GM18502 (cell line): ENCODE data around the gene PRKCE.
"Not testable (repeated sequence)": the region's sequence is repeated elsewhere in the genome, so short reads cannot be mapped to it uniquely, and the experiment has no call there.

Source experiments
- ATAC-seq: cut with Tn5 transposase; IDR thresholded peaks from one replicate; pipeline ENCODE4 v1.9.1; 2021; ENCODE audit warnings: mild to moderate bottlenecking; ENCODE audit not compliant: unreplicated experiment, poor library complexity

Gene PRKCE

DNA sequence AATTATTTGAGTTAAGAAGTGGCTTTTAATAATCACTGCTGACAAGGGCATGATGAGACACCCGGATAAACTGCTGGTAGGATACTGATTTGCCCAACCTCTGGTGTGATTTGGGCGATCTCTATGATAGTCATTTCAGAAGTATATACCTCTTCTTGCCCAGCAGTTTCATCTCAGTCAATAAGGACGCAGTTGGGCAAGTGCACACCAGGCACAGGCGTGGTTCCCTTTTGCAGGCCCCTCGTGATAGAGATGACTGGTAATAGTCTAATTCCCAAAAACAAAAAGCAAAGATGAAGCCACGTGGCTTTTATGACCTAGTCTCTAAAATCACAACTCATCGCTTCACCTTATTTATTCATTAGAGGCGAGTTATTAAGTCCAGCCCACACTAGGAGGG is 246.4 kb downstream of the PRKCE start:
- no peak for ATAC-seq

DNA sequence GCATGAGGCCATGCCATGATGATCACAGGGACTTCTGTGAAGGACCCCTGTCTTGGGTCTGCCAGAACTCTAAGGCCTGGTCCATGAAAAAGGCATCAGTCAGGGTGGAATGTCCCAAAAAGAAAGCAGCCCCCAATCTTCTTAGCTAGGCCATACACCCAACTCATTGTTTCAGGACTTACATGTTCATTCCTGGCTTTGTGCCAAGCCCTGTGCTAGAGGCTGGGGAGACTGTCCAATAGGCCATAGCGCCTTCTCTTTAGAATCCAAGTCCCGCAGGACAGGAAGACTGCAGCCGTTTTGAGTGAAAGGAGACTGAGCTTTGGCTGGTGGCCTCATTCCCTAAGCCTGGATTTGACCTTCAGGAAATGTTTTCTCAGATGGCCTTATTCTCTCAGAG is 247.3 kb downstream of the PRKCE start:
- no peak for ATAC-seq

DNA sequence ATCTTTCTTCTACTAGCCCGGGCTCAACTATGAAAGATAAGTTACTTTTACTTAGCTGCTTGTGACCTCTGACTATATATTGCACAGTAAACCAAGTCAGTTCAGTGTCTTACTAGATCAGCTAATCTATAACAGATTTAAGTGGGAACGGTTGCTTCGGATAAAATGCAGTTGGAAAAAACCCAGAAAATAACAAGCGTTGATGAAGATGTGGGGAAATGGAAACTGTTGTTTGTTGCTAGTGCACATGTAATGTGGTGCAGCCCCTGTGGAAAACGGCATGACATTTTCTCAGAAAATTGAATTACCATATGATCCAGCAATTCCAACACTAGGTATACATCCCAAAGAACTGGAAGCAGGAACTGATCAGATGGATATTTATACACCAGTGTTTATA is 248.5 kb downstream of the PRKCE start:
- ATAC-seq = no peak

DNA sequence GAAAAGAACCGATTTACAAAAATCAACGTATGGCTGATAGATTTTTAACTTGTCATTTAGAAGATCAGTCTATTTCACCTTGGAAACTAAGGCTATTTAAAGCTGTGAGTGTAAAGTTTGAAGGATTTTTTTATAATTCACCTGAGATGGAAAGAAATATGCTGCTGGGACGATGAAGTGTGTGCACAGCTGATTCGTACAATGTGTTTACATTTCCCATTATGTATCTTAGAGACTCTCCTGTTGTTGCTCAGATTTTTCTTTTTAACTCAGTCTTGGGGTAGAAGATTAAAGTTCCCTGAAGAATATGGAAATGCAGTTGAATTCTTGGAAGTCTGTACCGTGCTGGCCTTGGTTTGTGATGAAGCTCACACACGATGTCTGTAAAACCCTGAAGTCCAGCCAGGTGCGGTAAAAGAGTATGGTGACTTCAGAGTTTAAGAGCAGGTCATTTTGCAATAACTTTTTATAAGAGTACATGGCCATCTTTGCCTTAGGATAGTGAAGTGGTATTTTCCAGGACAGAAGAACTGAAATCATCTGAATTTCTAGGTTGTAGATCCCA is 250.1 kb downstream of the PRKCE start:
- no peak for ATAC-seq

DNA sequence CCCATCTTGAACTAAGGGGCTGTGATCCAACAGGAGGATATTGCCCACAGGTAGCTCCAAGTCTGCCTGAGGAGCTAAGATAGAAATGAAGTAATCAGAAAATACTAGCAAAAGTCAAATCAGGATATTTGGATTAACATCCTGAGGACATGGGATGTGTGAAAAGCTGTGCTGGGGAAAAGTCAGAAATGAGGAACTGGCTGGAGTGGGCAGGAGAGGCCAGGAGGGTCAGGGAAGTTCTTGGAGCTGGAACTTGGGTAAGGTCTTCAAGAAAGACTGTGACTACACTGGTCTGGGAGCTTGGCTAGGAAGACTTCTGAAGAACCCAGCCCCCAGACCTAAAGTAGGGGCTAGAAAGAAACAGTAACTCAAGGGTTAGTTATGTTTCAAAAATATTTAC is 250.9 kb downstream of the PRKCE start:
- no peak for ATAC-seq

DNA sequence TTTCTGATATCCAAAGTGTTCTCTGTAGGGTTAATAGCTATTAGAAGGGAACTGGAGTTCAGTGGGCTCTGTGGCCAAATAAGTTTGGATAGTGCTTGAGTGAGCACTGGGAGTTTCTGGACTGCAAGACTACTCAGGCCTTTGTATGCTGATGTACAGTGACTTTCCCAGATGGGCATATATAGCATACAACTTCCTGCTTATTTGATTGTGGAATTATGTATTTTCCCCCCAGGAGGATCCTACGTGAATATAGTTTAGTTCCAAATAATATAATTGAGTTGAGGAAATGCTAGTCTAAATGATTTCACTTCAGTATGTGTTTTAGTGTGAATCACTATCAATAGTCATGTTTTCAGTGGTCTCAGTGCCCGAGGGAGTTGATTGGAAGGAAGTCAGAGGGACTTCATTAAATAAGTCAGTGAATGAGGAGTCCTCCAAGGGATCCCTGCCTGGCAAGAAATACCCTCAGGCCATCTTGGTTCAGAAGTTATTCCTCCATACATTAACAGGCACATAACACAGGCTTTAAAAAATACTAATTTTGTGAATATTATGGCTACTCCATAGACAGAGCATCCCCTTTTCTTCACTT is 251.4 kb downstream of the PRKCE start:
- ATAC-seq = no peak

DNA sequence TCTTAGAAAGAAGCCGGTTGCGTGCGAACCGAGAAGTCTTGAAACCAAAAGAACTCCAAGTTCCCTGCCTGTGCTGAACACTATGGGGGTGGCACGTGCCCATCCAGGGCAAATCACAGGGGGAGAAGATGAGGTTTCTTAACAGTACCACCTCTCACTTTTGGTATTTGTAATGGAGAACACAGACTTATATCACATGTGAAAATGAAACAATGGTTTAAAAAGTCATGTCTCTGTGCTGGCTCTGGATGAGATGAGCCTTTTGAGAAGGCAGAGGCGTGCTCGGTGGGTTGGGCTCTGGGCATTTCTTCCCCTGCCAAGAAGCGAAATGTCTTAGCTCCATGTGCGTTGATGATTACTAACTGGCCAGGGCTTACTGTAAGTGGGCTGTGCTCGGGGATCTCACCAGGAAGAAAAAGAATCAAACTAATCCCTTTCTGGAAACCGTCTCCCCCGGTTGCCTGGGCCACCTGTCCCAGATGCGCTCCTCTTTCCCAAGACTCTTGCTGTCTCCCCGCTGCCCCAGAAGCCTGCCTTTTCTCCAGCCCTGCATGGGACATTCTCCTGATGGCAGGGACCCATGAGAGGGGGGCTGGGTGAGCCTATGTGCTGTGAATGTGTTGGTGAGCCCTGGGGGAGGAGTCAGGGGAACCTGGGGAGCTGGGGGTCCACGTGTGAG is 252.9 kb downstream of the PRKCE start:
- peak; percentile 83 for ATAC-seq

DNA sequence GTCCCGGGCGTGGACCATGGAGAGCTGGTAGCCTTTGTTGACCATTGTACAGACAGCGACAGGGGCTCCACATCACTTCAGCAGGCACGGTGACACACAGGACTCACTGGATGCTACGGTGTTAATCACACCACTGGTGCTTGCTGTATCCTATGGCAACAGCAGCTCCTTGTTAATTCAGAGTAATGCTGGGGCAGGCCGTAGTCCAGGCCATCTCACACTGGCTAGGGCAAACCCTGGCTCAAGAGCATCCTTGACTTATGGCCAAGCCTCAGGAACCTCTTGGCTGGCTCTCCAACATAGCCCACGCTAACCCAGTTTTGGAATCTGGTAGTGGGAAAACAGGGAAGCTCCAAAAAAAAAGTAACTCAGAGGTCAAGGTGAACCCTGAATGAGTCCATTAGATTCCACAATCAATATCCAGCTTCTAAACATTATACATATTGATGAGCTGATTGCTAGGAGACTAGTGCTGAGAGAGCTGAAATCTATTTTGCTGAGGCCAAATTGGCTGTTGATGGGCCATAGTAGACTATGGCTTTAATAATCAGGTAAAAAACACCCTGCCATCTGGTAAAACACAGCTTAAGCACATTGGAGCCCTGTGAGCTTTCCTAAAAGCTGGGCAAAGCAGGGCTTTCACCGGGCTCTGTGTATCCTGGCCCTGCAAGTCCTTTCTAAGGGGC is 253.6 kb downstream of the PRKCE start:
- ATAC-seq = no peak

DNA sequence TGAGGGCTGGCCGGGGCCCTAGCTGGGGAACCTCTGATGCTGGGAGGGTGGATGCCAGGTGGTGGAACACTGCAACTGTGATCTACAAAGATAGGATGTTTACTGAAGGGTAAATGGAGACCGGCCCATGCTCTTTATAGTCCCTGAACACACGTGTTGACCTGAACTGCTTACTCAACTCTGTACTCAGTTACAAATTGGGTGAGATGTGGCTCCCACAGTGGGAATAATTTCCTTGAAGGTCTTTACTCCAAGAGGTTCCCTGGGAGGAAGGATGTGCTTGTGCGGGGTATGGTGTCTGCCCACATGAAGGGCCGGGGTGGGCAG is 254.1 kb downstream of the PRKCE start:
- ATAC-seq = peak; percentile 39

DNA sequence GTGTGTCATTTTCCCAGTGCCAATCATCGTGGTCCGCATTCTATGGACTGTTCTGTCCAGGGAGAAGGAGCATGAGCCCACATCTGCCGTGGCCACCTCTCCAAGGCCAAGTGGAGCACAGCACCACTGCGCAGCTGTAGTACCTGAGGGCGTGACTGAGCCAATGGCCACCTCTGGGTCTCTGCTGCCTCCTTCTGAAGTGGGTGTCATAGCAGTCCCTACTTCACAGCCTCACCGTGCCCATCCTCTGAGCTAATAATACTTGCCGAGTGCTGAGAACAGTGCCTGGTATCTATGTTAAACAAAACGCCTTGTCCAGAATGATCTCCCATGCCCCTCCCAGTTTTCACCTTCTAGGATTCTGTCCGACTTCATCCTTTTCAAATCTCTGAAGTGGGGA is 256.1 kb downstream of the PRKCE start:
- no peak for ATAC-seq

DNA sequence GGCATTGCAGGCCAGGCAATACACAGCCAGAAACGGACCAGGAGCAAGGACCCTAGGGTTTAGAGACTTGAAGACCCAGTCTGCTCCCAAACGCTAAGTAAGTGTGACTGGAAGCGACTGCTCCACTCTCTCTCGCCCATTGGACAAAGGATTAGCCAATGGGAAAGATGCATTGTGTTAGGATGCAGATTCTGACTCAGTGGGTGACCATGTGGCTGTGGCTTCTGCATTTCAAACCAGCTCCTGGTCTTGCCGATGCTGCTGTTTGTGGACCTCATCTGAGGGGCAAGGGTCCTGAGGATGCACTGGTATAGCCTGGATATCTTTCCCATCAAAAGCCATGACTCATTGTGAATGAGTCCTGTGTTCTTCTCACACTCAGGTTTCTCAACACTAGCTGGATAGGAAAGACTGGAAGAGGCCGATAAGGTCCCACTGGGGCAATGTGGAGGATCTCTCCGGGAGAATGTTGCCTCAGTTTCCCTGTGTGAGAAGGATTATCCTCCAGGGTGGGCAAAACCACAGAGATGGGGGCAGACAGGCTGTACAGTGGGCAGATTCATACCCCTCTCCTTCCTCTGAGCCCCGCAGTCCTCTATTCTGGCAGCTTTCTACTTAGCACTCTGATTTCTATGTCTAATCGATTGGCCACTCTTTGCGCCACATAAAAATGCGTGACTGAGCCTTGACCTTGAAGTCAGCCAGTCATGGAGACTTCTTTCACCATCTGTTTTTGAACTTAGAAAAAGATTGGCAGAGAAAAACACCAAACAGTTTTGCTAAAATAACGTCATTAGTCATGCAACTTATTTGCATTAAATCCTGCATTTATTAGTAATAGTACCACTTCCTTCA is 257.1 kb downstream of the PRKCE start:
- ATAC-seq = no peak

DNA sequence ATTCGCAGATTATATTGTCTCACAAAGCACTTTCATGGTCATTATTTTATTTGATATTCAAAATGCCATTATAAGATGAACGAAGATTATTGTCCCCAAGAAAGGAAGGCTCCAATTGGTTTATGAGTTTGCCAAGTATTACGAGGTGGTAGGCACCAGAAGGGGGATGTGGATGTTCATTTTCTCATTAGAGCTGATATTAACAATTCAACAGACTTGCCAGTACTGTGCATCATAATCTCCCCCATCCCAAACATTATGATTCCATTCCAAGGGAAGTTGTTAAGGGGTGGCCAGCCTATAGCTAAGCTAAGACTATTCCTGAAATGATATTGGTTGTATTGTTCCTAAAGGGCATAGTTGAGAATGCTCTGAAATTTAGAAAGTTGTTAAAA is 257.7 kb downstream of the PRKCE start:
- no peak for ATAC-seq

DNA sequence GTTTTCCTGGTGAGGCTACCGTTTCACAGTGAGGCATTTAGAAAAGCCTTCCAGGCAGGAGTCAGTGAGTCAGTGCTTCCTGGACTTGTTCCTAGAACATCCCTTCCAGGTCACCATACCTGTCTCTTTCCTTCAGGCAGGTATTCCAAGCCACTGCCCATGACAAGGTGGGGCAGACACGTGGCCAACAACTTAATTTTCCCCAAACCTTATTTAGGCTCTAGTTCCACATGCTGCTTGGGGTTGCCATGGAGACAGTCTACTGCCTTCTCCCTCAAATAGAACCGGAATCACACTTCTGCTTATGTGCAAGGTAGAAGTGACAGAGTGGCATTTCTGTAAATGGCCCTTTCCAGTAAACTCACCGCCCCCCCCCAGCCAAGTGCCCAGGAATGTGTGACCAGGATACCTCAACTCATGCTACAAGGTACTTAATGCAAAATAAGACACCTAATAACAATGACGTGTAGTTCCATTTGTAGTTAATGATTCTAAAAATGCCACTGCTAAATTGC is 258.3 kb downstream of the PRKCE start:
- peak; percentile 76 for ATAC-seq

DNA sequence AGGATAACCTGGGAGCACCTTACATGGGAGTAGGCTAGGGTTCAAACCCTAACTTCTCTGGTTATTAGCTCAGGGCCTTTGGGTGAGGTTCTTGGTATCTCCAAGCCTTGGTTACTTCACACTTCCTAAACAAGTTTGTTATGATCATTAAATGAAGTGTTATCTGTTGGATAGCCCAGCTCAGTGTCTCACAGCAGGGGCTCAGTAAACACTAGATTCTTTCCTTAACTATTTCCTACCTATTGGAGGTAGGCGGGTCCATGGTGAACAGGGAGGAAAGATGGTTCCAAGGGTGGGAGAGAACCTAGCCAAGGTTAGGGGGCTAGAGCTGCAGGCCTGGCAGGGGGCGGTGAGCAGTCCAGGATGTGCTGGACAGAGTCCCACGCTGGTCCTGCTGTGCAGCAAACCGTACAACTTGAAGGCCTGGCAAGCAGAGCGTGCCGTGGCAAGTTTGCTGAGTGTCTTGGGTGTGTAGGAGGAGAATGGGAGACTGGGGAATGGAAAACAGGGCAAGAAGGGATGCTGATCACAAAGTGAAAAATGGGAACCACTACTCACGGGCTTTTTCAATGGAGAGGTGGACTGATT is 259.1 kb downstream of the PRKCE start:
- no peak for ATAC-seq

DNA sequence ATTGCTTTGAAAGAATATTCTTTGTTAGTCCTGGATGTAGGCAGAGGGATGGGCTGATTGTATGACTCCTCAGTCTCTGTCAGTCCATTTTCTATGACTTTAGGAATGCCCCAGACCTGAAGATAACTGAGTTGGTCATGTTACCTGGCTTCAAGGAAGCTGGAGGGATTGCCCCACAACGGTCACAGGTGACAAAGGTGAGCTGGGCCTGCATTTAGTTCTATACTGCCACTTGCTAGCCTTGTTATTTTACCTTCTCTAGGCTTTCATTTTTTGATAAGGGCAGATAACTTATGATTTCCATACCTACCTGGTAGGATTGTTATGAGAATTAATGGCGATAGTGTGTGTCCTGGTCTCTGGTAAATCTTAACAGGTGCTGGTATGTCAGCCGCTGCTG is 260.1 kb downstream of the PRKCE start:
- no peak for ATAC-seq

DNA sequence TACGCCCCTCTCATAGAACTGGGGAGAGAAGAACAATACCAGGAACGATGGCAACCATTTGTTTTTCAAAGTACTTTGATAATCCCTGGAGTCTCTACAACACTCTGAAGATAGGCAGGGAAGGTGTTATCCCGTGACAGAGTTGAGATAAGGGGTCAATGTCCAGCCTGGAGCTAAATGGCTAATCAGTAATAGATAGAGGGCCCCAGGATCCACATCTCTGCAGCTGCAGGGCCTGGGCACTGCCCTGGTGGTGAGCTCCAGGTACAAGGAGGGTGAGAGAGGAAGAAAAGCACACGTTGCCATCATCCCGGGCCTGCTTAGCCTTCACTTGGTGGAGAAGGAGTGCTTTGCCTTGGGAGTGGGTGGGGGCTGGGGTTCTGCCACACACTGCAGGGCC is 260.6 kb downstream of the PRKCE start:
- no peak for ATAC-seq

DNA sequence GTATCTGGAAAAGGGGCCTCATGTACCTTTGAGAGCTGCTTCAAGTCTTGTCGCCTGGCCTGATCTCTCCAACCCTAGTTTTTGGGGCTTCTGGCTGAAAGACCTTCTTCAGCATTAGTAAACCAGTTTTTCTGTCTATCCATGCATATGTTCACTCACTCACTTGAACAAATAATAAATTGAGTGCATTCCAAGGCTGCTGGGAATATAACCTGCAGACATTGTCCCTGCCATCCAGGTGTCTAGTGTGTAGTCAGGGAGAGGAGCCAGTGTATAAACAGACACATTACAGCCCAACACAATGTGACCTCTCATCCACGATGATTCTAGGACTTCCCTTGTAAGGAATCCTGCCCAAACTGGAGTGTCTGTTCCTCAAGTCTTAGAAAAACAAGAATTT is 262.1 kb downstream of the PRKCE start:
- ATAC-seq = no peak

DNA sequence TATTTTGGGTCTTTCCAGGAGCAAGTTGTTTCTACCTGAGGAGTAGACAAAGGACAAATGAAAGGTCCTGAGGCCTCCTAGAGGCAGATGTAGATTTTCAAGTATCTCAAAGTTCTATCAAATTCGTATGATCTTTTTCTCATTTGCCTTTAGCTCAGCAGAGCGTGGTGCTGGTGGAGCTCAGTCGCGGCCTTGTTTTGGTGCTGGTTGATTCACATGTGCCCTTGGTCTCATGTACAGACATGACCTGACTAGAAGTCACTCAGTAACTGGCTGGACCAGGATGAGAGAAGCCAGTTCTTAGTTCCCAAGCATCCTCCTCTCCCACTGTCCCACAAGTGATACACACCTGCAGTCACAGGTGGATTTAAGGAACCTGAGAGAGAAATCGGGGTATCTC is 264.0 kb downstream of the PRKCE start:
- no peak for ATAC-seq

DNA sequence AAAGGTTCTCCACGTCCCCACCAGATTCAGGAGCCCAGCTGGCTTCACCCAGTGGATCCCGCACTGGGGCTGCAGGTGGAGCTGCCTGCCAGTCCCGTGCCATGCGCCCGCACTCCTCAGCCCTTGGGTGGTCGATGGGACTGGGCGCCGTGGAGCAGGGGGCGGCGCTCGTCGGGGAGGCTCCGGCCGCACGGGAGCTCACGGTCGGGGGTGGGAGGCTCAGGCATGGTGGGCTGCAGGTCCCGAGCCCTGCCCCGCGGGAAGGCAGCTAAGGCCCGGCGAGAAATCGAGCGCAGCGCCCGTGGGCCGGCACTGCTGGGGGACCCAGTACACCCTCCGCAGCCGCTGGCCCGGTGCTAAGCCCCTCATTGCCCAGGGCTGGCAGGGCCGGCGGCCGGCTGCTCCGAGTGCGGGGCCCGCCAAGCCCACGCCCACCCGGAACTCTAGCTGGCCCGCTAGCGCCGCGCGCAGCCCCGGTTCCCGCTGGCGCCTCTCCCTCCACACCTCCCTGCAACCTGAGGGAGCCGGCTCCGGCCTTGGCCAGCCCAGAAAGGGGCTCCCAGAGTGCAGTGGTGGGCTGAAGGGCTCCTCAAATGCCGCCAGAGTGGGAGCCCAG is 266.2 kb downstream of the PRKCE start:
- ATAC-seq = not testable (repeated sequence)
